Adrenal gland (tissue), 5 donors: ENCODE results near the gene RHO.

Experiments used
- POLR2A ChIP-seq, 2 donors: fragments of 450-650 bp; IDR thresholded peaks; one replicate each; pipeline ENCODE4 v1.6.1; 2017; ENCODE audit warnings: antibody characterized with exemption in 2 of 2, mild to moderate bottlenecking in 2 of 2, moderate library complexity in 1 of 2
- TF ChIP-seq, protein P1 (sequence below), 6 experiments: fragments of 450-650 bp in 4 of 6; fragments of 200-600 bp in 2 of 6; sonication (generic) in 1 of 6; IDR thresholded peaks; 1 replicate in 5 of 6; 2 replicates in 1 of 6; pipeline versions ENCODE4 v1.5.1 to v1.8.0; 2016 to 2021; ENCODE audit warnings: antibody characterized with exemption in 6 of 6, mild to moderate bottlenecking in 2 of 6, moderate library complexity in 1 of 6
- donor health status: DM: no; HTN: no; CAD: no.

DNA sequence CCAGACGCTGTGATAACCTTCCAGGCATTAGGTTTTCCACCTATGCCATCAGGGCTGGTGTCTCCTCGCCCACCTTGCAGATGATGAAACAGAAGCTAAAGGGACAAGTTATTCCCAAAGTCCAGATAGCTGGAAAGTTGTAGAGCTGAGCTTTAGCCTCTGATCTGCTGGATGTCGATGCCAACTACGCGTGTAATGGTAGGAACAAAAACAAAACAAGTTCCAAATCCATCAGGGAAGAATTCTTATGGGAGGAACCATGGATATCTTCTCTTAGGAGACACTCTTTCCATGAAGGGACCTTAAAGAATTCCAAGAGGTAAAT lies 28.1 kb upstream of the RHO start:
- TF ChIP-seq, protein P1, sequence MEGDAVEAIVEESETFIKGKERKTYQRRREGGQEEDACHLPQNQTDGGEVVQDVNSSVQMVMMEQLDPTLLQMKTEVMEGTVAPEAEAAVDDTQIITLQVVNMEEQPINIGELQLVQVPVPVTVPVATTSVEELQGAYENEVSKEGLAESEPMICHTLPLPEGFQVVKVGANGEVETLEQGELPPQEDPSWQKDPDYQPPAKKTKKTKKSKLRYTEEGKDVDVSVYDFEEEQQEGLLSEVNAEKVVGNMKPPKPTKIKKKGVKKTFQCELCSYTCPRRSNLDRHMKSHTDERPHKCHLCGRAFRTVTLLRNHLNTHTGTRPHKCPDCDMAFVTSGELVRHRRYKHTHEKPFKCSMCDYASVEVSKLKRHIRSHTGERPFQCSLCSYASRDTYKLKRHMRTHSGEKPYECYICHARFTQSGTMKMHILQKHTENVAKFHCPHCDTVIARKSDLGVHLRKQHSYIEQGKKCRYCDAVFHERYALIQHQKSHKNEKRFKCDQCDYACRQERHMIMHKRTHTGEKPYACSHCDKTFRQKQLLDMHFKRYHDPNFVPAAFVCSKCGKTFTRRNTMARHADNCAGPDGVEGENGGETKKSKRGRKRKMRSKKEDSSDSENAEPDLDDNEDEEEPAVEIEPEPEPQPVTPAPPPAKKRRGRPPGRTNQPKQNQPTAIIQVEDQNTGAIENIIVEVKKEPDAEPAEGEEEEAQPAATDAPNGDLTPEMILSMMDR (IDR thresholded peaks at IDR 0.05) = no peak
- TF ChIP-seq POLR2A (IDR thresholded peaks at IDR 0.05) = no peak
